Measurements from ENCODE around the gene S100A2.
"Not testable (repeated sequence)": the region's sequence is repeated elsewhere in the genome, so short reads cannot be mapped to it uniquely, and the experiment has no call there.

The S100A2 gene

DNA sequence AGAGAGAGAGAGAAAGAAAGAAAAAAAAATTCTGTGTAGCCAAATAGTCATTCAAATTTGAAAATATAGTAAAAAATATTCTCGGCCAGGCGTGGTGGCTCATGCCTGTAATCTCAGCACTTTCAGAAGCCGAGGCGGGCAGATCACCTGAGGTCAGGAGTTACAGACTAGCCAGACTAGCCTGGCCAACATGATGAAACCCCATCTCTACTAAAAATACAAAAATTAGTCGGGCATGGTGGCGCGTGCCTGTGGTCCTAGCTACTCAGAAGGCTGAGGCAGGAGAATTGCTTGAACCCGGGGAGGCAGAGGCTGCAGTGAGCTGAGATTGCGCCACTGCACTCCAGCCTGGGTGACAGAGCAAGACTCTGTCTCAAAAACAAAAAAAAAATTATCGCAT is 22.4 kb upstream of the S100A2 start:
- not testable (repeated sequence) for DNase-seq

DNA sequence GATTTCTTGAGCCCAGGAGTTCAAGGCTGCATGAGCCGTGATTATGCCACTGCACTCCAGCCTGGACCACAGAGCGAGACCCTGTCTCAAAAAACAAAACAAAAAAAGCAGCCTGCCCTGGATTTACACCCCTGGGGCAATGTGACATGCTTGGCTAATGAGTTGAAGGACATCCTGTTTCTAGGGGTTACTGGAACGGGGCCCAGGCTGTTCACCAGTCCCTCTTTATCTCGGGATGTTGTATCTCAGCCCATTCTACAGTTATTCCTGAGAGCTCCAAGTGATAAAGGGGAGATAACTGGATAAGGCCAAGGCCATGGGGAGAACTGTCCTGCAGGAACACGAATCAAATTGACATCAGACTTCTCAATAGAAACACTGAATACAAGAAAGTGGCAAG is 21.7 kb upstream of the S100A2 start:
- DNase-seq, result no peak

DNA sequence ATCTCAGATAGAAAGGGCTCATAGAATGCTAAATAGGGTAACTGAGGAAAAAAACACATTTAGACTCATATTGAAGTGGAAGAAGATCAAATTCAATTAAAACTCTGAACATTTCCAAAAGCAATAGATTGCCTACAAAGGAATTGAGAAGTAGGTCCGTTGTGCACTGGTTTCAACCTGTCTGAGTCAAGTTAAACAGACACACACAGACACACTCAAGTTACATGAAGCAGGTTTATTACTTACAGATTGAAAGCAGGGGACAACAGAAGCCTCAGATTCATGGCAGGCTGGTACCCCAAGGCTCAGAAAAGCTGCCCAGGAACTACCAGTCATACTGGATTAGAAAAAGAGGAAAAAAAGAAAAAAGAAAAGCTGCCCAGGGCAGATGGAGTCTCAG is 20.7 kb upstream of the S100A2 start:
- DNase-seq, result no peak

DNA sequence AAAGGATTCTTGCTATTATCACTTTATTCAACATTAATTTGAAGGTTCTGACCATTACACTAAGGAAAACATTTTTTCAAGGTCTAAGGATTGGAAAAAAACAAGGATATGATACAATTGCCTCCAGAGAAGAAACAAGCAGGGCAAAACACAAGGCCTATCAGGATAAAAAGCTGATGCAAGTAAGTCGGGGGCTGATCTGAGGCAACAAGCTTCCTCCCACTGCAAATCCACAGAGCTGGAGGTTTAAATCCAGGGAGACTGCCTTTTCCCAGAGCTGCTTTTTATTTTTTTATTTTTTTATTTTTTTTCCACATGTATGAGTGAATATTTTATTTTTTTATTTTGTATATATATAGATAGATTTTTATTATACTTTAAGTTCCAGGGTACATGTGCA is 19.4 kb upstream of the S100A2 start:
- DNase-seq, result no peak

DNA sequence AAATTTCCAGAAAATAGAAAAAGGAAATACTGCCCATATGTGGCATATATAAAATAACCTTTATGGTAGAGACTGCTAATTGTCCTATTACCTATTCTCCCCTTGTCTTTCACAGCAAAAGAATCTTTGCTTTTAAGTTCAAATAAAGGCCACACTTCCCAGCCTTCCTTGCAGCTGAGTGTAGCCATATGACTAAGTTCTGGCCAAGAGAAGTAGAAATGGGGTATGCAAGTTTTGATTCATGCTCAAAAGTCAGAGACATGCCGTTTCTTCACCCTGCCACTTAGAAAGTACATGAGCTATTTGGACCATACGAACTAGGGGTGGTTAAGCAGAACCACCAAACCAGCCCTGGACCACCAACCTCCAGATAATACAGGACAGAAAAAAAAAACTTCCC is 18.3 kb upstream of the S100A2 start:
- no peak for DNase-seq

DNA sequence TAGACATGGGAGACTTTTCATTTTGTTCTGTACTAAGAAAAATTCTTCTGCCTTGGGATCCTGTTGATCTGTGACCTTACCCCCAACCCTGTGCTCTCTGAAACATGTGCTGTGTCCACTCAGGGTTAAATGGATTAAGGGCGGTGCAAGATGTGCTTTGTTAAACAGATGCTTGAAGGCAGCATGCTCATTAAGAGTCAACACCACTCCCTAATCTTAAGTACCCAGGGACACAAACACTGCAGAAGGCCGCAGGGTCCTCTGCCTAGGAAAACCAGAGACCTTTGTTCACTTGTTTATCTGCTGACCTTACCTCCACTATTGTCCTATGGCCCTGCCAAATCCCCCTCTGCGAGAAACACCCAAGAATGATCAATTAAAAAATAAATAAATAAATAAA is 17.9 kb upstream of the S100A2 start:
- DNase-seq, result not testable (repeated sequence)

DNA sequence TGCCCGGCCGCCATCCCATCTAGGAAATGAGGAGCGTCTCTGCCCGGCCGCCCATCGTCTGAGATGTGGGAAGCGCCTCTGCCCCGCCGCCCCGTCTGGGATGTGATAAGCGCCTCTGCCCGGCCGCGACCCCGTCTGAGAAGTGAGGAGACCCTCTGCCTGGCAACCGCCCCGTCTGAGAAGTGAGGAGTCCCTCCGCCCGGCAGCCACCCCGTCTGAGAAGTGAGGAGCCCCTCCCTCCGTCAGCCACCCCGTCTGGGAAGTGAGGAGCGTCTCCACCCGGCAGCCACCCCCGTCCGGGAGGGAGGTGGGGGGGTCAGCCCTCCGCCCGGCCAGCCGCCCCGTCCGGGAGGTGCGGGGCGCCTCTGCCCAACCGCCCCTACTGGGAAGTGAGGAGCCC is 17.2 kb upstream of the S100A2 start:
- DNase-seq, result not testable (repeated sequence)

DNA sequence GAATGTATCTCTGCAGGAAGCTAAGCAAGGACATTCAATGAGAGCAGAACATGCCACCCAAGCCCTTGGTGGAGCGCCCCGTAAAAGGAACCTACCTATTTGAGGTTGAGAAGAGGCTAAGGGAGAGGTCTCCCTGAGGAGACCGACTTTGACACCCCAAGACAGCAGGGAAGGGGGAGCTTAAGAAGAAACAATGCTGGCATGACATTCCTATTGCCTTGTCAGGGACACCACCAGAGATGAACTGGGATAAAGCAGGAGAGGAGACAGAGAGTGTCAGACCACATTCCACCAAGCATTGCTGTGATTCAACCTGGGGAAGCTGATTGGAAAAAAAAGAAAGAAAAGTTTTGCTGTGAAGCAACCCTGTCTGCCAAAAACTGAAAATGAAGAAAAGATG is 13.3 kb upstream of the S100A2 start:
- no peak for DNase-seq

DNA sequence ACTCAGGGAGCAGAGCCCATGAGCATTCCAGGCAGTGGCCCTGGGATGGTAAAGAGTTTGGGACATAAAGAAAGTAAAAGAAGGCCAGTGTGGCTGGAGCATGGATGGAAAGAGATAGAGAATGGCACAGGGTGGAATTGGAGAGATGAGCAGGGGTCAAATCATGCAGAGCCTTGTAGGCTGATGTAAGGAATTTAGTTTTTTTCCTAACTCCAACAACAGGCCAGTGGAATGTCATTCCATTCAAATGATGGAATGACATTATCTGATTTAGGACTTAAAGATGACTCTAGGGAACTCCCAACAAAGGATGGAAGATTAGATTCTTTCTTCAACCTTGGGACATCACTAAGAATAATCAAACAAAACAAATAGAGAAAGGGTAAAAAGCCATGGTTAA is 12.8 kb upstream of the S100A2 start:
- no peak for DNase-seq

DNA sequence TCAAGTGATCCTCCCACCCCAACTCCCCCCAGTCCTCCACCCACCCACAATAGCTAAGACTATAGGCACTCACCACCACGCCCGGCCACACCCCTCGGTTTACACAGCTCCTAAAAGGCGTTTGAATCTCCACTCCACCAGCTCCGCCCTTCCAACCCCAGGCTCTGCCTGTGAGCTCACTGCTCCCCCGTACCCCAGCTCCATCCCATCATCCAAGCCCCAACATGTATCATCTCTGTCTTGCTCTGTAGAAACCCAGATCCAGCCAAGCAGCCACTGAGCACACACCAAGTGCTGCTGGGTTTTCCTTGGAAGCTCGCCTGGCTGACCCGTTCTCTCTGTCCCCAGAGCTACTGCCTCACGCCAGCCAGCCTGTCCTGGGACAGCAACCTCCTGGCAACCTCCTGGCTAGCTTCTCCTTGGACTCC is 12.0 kb upstream of the S100A2 start:
- DNase-seq, result no peak

DNA sequence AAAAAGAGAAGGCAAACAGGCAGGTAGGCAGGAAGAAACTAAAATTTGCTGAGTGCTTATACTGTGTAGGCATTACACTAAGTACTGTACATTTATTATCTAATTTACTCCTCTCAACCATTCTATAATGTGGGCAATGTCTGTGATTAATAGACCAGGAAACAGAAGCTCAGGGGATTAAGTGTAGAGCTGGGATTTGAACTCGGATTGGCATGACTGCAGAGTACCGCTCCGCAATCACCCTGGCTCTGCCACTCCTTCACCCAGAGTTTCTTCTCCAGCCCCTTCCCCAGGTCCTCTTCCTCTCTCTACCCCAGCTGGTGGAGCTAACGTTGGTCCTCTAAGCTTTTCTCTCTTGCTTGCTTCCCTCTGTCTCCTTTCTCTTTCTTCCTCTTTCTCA is 11.5 kb upstream of the S100A2 start:
- no peak for DNase-seq

DNA sequence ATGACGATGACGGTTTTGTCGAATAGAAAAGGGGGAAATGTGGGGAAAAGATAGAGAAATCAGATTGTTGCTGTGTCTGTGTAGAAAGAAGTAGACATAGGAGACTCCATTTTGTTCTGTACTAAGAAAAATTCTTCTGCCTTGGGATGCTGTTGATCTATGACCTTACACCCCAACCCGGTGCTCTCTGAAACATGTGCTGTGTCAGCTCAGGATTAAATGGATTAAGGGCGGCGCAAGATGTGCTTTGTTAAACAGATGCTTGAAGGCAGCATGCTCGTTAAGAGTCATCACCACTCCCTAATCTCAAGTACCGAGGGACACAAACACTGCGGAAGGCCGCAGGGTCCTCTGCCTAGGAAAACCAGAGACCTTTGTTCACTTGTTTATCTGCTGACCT is 9.9 kb upstream of the S100A2 start:
- DNase-seq, result not testable (repeated sequence)

DNA sequence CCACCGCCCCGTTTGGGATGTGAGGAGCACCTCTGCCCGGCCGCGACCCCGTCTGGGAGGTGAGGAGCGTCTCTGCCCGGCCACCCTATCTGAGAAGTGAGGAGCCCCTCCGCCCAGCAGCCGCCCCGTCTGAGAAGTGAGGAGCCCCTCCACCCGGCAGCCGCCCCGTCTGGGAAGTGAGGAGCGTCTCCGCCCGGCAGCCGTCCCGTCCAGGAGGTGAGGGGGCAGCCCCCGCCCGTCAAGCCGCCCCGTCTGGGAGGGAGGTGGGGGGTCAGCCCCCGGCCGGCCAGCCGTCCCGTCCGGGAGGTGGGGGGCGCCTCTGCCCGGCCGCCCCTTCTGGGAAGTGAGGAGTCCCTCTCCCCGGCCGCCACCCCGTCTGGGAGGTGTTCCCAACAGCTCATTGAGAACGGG is 9.4 kb upstream of the S100A2 start:
- not testable (repeated sequence) for DNase-seq

DNA sequence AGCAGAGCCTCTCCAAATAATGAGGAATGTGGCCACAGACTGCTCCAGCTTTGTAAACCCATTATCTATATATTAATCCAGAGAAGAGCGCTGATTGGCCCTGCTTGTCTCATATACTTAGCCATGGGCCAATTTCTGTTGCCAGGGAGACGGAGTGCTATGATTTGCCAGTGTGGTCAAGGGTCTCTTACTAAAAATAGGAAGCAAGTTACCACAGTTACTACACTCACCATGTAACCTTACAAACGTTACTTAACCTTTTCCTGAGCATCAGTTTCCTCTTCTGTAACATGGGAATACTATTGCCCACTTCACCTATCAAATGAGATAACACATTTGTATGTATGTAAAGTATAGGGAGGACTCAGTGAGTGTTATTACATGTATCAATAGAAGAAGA is 7.7 kb upstream of the S100A2 start:
- no peak for DNase-seq

DNA sequence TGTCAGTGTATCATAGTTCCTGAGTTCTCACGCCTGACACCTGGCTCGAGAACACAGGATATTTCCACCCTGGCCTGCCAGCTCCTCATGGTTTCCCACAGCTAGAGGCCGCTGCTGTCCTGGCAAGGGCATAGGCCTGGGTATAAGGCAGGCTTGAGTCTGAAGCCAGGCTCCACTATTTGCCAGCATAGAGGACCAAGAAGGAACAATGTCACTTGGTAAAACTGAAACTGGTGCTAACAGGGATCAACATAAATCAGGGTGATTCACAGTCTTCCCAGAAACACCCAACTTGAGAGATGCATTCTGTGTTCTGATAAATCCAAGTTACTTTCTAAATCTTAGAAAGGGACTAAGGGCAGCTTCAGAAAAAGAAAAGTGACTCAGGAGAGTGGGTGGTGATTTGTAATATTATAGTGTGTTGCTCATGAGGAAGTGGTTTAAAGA is 6.9 kb upstream of the S100A2 start:
- DNase-seq, result peak; percentile 52 to 69

DNA sequence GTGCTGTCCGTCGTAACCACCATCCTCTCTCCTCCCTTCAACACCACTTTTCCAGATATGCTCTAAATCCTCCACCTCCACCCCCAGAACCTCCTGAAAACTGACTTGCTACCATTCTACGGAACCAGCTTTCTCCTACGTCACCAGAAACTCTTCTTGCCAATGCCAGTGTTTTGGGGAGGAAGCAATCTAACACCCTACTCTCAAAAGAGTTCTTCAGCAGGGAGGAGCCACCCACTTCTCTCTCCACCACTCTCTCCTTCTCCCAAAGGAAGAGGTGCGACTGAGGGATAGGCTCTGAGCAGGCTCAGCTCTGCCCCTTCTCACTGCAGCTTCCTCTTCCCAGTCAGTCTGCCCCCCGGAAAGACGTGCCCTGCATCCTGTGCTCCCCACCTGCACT is 6.1 kb upstream of the S100A2 start:
- DNase-seq, result no peak

DNA sequence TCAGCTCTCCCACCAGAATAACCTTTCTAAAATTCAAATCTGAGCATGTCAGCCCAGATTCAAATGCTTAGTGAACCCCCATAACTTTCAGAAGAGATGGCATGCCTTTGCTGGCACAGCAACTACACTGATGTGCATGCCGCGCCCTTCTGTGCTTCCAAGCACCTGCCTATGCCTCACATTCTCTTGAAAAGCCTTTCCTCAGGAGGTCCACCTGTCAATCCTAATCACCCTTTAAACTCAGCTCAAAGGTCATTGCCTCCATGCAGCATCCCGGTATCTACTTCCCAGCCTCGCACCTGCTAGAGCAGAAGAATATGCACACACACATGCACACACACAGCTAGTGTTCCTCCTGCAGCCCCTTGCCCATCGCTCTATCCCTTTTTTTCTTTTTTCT is 5.2 kb upstream of the S100A2 start:
- no peak for DNase-seq

DNA sequence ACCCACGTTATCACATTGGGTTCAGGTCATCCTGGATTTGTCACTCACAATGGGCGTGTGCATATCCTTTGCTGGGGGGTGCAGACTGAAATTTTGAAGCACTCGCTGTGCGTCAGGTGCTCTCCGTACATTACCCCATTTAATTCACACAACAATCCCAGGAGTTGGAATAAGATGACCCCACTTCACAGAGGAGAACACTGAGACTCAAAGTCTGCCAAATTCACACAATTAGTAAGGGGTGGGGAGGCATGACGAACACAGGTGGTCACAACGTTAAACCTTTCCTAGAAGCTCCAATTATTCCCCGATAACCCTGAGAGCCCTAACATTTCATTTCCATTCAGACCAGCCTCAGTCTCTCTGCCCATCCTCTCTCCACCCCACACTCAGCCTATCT is 3.8 kb upstream of the S100A2 start:
- DNase-seq, result no peak

DNA sequence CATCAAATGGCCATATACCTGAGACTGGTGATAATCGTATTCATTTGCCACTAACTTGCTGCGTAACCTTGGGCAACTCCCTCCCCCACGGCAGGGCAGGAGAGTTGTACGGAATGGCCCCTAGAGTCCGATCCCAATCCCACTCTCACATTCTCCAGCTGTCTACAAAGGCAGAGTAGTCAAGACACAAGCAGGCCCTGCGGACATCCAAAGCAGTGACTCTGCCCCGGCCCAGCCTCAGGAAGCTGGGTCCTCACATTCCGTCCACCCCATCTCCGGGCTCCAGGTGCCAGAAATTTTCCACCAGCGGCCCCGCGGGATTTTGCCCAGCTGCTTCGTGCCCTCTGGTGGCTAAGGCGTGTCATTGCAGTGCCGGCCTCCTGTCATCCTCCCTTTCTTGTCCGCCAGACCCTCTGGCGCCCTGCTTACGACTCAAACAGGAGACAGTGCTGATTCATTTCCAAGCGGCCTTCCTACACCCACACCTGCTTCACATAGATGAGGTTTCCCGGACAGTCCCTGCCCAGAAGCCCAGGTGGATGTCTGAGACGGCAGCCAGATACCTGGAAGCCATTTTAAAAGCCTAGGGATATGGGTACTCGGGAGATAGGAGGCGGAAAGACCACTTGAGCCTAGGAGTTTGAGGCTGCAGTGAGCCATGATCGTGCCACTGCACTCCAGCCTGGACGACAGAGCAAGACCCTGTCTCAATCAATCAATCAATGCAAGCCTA is 2.9 kb upstream of the S100A2 start:
- DNase-seq, result peak; percentile 77 to 82

DNA sequence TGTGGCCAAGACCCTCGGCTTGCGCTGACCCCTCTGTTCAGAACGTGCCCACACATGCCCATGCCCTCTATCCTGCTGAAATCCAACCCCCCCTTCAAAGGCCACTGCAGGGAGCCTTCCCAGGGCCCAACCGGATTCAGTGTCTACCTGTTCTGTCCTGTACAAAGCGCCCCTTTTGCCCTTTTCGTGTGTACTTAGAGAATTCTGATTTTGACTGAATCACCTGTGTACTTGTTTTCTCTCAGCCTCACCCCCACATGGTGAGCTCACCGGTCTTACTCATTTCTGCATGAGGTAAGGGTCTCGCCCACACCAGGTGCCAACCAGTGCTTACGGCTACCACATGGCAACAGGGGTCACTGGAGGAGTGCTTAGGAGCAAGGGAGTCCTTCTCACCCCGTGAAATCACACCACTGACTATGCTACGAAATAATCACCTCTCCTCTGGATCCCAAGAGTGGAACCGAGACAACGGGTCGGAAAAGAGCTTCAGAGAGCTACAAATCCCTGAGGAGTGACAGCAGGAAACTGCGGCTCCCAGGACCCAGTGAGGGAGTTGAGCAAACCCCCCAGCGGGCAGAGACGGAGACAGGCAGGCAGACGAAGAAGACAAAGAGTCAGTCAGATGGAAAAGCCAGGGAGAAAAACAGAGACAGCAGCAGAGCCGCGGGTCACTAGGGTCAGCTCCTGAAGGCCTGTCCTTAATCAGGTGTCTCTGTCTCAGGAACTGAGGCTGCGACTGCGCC is 2.1 kb upstream of the S100A2 start:
- DNase-seq, result no peak

DNA sequence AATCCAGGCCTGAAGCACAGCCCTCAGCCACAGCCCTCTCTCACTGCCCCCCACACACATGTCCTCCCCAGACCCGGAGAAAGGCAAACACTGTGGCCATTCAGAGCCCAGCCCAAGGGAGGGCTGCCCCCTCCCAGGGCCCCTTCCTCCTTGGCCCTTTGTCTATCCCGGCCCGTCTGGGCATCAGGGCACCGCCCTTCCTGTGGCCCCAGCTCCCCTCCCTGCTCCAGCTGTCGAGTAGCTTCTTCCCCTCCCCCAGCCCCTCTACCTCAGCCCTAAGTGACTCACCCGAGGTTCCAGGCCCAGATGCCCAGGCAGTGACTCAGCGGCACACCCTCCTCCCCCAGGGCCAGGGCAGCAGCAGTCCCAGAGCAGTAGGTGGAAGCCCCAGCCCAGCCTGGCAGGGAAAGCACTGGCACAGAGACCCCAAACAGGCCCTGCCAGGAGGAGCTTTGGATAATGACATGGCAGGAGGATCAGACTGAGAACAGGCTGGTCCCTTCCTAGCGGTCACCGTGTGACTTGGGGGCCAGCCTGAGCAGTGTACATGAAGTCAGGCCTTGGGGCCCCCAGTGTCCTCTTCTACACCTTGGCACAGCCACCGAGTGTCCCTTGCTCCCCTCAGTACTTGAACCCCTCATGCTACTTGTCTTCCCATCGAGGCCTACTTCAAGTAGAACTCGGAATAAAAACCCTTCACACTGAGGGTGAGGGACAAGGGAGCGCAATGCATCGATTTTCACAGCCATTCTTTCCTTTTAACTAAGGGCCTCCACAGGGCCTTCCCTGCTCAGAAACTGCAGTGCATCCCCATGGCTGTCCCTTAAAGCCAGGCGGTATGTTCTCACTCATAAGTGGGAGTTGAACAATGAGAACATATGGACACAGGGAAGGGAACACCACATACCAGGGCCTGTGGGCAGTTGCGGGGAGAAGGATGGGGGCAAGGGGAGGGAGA is 1.0 kb upstream of the S100A2 start:
- DNase-seq, result peak; percentile 78 to 90

DNA sequence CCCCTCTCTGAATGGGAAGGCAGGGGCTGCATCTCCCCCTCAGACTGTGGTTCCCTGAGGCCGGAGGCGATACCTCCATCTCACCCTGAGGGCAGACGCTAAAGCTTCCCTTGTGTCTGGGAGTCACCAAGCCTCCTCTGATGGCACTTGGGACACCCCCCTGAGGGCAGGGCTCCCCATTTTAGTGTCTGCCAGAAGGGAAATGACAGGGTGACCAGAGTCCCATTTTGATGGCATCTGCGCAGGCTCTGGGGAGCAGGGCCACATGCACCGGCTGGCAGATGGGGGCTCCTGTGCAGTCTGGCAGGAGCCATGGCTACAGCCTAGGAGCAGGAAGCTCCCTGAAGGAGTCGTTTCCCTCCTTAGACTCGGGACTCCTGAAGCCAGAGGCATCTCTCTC is 1.7 kb downstream of the S100A2 start:
- no peak for DNase-seq

DNA sequence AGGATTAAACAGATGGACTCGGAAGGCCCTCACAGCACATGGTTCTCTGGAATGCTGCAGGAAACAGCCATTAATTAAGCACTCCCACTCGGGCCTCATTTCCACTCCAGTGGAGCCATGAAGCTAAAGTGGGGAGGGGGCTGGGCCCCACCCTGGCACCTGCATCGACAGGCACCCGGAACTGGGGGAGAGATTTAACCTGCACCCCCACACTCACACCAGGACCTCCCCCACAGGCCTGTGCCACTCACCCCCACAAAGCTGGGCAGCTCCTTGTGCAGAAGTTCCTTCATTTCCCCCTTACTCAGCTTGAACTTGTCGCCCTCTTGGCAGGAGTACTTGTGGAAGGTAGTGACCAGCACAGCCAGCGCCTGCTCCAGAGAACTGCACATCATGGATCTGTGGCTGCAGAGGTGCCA is 2.2 kb downstream of the S100A2 start:
- no peak for DNase-seq
